ENCODE measurements around the gene ZNF784.

GRCh38 chr19:55592391-55593090 is 31.8 kb downstream of the ZNF784 start:
- TF ChIP-seq CTCF (IDR thresholded peaks at IDR 0.05; ENCODE audit: borderline replicate concordance, extremely low read depth, low read length, poor library complexity, severe bottlenecking) (no peak), EZH2 (IDR thresholded peaks at IDR 0.05; ENCODE audit: borderline replicate concordance, low read depth, low read length, severe bottlenecking) (no peak)
